Nephron progenitor cell (in vitro differentiated cells): Measurements from ENCODE around the gene POU5F1.

Experiments used
- DNase-seq: peaks from one replicate; pipeline ENCODE4 v3.0.0; 2021
- H3K27ac Mint-ChIP-seq: 2 replicates; pipeline ENCODE4 v1.8.0; 2021; ENCODE audit warnings: mild to moderate bottlenecking, moderate library complexity, mixed read lengths
- H3K27me3 Mint-ChIP-seq: 2 replicates; pipeline ENCODE4 v1.8.0; 2021; ENCODE audit warnings: mild to moderate bottlenecking, low read depth, mixed read lengths; ENCODE audit not compliant: poor library complexity
- H3K36me3 Mint-ChIP-seq: 2 replicates; pipeline ENCODE4 v1.8.0; 2021; ENCODE audit warnings: low read depth, mixed read lengths
- H3K4me1 Mint-ChIP-seq: 2 replicates; pipeline ENCODE4 v1.8.0; 2021; ENCODE audit warnings: mixed read lengths
- H3K4me3 Mint-ChIP-seq: 2 replicates; pipeline ENCODE4 v1.8.0; 2021; ENCODE audit warnings: mild to moderate bottlenecking, moderate library complexity, mixed read lengths
- H3K9me3 Mint-ChIP-seq: 2 replicates; pipeline ENCODE4 v1.8.0; 2021; ENCODE audit warnings: mild to moderate bottlenecking, moderate library complexity, mixed read lengths
- CTCF ChIP-seq: fragments of 200-600 bp; sonication (generic); IDR thresholded peaks from 2 replicates; pipeline ENCODE4 v1.5.0; 2021; ENCODE audit warnings: antibody characterized with exemption

POU5F1 gene

DNA sequence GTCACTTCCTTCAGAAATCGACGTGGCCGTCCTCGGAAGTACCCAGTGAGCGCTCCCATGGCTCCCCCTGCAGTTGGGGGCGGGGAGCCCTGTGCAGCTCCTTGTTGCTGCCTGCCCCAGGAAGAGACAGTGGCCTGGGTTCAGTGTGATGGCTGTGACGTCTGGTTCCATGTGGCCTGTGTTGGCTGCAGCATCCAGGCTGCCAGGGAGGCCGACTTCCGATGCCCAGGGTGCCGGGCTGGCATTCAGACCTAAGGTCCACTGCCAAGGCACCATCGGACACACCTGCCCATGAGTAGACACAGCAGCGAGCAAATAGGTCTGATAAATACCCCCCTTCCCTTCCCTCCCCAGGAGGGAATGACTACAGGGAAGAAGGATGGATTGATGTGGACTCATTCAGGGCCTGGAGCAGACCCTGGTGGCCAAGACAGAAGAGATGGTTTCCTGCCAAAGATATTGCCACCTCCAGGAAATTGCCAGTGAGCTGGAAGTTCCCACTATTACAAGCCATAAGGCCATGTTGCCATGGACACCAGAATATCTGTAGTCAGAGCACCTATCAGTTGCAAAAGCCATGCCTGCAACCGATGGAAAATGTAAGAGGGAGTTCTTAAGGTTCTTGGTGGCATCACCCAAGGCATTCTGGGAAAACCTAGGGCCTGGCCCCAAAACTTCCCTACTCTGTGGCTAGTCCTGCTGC lies 7.9 kb downstream of the POU5F1 start:
- Mint-ChIP-seq H3K9me3 (no peaks in the 10 kb centered on the region), H3K27me3 (peaks cover 27% of the 10 kb centered on the region), H3K4me1 (peaks cover 31% of the 10 kb centered on the region), H3K4me3 (no peak overlapping the region), H3K36me3 (no peaks in the 10 kb centered on the region), H3K27ac (no peak overlapping the region)
- no peak for DNase-seq
- no peak for TF ChIP-seq CTCF

- no peak for TF ChIP-seq CTCF
- Mint-ChIP-seq H3K4me1 (peaks cover 43% of the 10 kb centered on the region), H3K9me3 (no peaks in the 10 kb centered on the region), H3K36me3 (peaks cover 1% of the 10 kb centered on the region), H3K27me3 (peaks cover 15% of the 10 kb centered on the region), H3K27ac (no peak overlapping the region), H3K4me3 (no peak overlapping the region)
- no peak for DNase-seq
Observed at GRCh38 chr6:31161216-31162126, 9.0 kb downstream of the POU5F1 start.

DNA sequence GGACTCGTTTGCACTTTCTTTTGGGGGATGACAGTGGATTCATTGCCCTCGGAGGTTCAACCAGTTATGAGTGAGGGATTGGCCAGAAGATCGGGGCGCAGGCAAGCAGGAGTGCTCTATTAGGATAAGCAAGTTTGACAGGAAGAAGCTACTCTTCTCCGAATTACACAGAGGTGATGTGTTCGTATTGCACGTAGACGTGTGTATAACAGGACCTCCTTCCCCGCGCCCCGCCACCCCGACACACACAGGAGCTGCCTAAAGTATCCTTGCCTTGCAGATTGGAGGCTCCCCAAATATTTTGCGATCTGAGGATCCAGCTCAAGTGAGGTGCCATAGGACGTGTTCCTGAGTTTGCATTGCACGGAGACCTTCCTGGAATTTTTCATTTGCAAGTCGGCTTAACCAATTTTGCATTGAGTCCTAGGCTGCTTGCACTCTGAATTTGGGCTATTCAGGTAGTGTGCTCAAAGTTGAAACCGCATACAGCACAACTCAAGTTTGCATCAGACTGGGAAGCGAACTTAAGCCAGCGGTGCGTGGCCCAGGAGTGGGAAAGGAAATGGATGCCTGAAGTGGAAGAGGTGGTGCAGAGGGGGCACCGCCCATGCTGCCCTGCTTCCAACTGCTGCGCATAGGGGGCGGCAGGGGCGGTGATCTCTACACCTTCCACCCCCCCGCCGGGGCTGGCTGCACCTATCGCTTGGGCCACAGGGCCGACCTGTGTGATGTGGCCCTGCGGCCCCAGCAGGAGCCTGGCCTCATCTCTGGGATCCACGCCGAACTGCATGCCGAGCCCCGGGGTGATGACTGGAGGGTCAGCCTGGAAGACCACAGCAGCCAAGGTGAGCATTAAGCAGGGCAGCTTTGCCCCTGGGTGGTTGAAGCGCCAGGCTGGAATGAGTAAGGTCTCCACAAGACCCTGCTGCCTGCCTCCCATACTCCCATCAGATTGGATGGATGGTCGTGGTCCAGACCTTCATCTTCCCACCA lies 11.3 kb downstream of the POU5F1 start:
- TF ChIP-seq CTCF, result no peak
- Mint-ChIP-seq H3K9me3 (no peaks in the 10 kb centered on the region), H3K4me3 (peak overlapping the region; percentile 96), H3K27ac (no peak overlapping the region), H3K27me3 (peaks cover 4% of the 10 kb centered on the region), H3K36me3 (peaks cover 21% of the 10 kb centered on the region), H3K4me1 (peaks cover 58% of the 10 kb centered on the region)
- DNase-seq, result peak; percentile 37

GRCh38 chr6:31158140-31158862 lies 12.2 kb downstream of the POU5F1 start, which contains the start of gene TCF19:
Gene TCF19 (plus strand): TSS chr6:31158589. CDS start chr6:31159470, 881 bp downstream.
- Mint-ChIP-seq H3K36me3 (peaks cover 26% of the 10 kb centered on the region), H3K27me3 (peaks cover 4% of the 10 kb centered on the region), H3K4me1 (peaks cover 62% of the 10 kb centered on the region), H3K4me3 (peak within 1 kb of the TSS; percentile 96), H3K27ac (peak within 1 kb of the TSS; percentile 63), H3K9me3 (no peaks in the 10 kb centered on the region)
- DNase-seq, result peak; percentile 99
- no peak for TF ChIP-seq CTCF

- Mint-ChIP-seq H3K4me3 (peak within 1 kb of the TSS; percentile 96), H3K36me3 (peaks cover 26% of the 10 kb centered on the region), H3K4me1 (peaks cover 69% of the 10 kb centered on the region), H3K27me3 (peaks cover 4% of the 10 kb centered on the region), H3K27ac (peak within 1 kb of the TSS; percentile 63), H3K9me3 (no peaks in the 10 kb centered on the region)
- no peak for TF ChIP-seq CTCF
- DNase-seq, result peak; percentile 18
Observed at GRCh38 chr6:31157513-31158139, 12.9 kb downstream of the POU5F1 start, which contains the start of gene CCHCR1. Gene CCHCR1 (minus strand): TSS chr6:31157802. CDS start chr6:31157600, 202 bp downstream.
